ENCODE results near the gene GTF3C5.

GRCh38 chr9:133006731-133007352 is 24.0 kb upstream of the GTF3C5 start:
- TF ChIP-seq EZH2phosphoT487 (IDR thresholded peaks at IDR 0.05; ENCODE audit: borderline replicate concordance, low read depth) (no peak), CTCF (IDR thresholded peaks at IDR 0.05) (no peak), FOSL2 (IDR thresholded peaks at IDR 0.05; ENCODE audit: borderline replicate concordance, low read depth) (no peak), USF2 (IDR thresholded peaks at IDR 0.05; ENCODE audit: borderline replicate concordance, low read depth, low read length) (no peak), POLR2AphosphoS5 (IDR thresholded peaks at IDR 0.05; ENCODE audit: low read depth, low read length) (no peak), RAD21 (IDR thresholded peaks at IDR 0.05; ENCODE audit: low read length) (no peak), REST (IDR thresholded peaks at IDR 0.05; ENCODE audit: low read depth, low read length) (no peak), JUND (IDR thresholded peaks at IDR 0.05) (no peak), NRF1 (IDR thresholded peaks at IDR 0.05; ENCODE audit: low read depth, low read length) (no peak)

Data from SK-N-SH (cell line).